Measurements from ENCODE around the gene RASGRP4. TPM values are rescaled to one million over a fixed set of nuclear protein-coding genes. Genes with fewer than 3 reads are reported as not detected.

RASGRP4 gene
- polyA plus RNA-seq, 4 donors, result 0.22 to 1.0 (median 0.84) TPM

- Histone ChIP-seq H3K27me3 (ENCODE audit: control insufficient read depth in 3 of 3, insufficient read depth in 3 of 3, low read length in 3 of 3) (peaks cover 0 to 44% (median 0%) of the 10 kb centered on the region in 3 donors), H3K9me3 (ENCODE audit: control insufficient read depth in 2 of 2, insufficient read depth in 1 of 2, low read depth in 1 of 2, low read length in 1 of 2) (peaks cover 0 to 10% of the 10 kb centered on the region in 2 donors), H3K36me3 (ENCODE audit: control insufficient read depth in 3 of 3, insufficient read depth in 2 of 3, low read depth in 1 of 3, low read length in 3 of 3) (no peaks in the 10 kb centered on the region), H3K4me3 (ENCODE audit: low read depth in 1 of 3, low read length in 3 of 3) (peak overlapping the region; percentile 38 to 50 (median 47)), H3K4me1 (ENCODE audit: control insufficient read depth in 3 of 3, insufficient read depth in 2 of 3, low read depth in 1 of 3, low read length in 2 of 3) (peaks cover 0 to 15% (median 0%) of the 10 kb centered on the region in 3 donors), H3K27ac (ENCODE audit: low read depth in 1 of 3, low read length in 2 of 3) (peak overlapping the region in 2 of 3 donors; percentile 2 to 59)
- 1 to 2% (median 2%) methylated on average over 62 to 68 of the region's 68 CpGs for WGBS, 3 donors
- DNase-seq (peak; percentile 63 to 66), FAIRE-seq (no peak)
These were observed 63.7 kb downstream of the RASGRP4 start for GRCh38 chr19:38362076-38362945.

- Histone ChIP-seq H3K4me3 (ENCODE audit: low read depth in 1 of 3, low read length in 3 of 3) (peak overlapping the region in 2 of 3 donors; percentile 47 to 50), H3K4me1 (ENCODE audit: control insufficient read depth in 3 of 3, insufficient read depth in 2 of 3, low read depth in 1 of 3, low read length in 2 of 3) (peaks cover 0 to 15% (median 0%) of the 10 kb centered on the region in 3 donors), H3K36me3 (ENCODE audit: control insufficient read depth in 3 of 3, insufficient read depth in 2 of 3, low read depth in 1 of 3, low read length in 3 of 3) (no peaks in the 10 kb centered on the region), H3K27ac (ENCODE audit: low read depth in 1 of 3, low read length in 2 of 3) (no peak overlapping the region), H3K9me3 (ENCODE audit: control insufficient read depth in 2 of 2, insufficient read depth in 1 of 2, low read depth in 1 of 2, low read length in 1 of 2) (peaks cover 0 to 10% of the 10 kb centered on the region in 2 donors), H3K27me3 (ENCODE audit: control insufficient read depth in 3 of 3, insufficient read depth in 3 of 3, low read length in 3 of 3) (peaks cover 0 to 48% (median 0%) of the 10 kb centered on the region in 3 donors)
- DNase-seq (peak; percentile 62 to 84), FAIRE-seq (no peak)
- 0 to 1% (median 1%) methylated on average over 21 to 37 of the region's 37 CpGs for WGBS, 3 donors
These were observed 64.4 kb downstream of the RASGRP4 start for GRCh38 chr19:38361633-38362075.

GRCh38 chr19:38360839-38361631 is 65.0 kb downstream of the RASGRP4 start:
- peaks cover 0 to 54% (median 0%) of the 10 kb centered on the region in 3 donors for H3K27me3 ChIP-seq (ENCODE audit: control insufficient read depth in 3 of 3, insufficient read depth in 3 of 3, low read length in 3 of 3)
- WGBS, 3 donors, result 16 to 24% (median 21%) methylated on average over 23 of the region's 23 CpGs
- no peaks in the 10 kb centered on the region for H3K36me3 ChIP-seq (ENCODE audit: control insufficient read depth in 3 of 3, insufficient read depth in 2 of 3, low read depth in 1 of 3, low read length in 3 of 3)
- DNase-seq (no peak), FAIRE-seq (no peak)
- H3K4me3 ChIP-seq (ENCODE audit: low read depth in 1 of 3, low read length in 3 of 3), result peak overlapping the region in 2 of 3 donors; percentile 47 to 50
- no peak overlapping the region for H3K27ac ChIP-seq (ENCODE audit: low read depth in 1 of 3, low read length in 2 of 3)
- H3K9me3 ChIP-seq (ENCODE audit: control insufficient read depth in 2 of 2, insufficient read depth in 1 of 2, low read depth in 1 of 2, low read length in 1 of 2), result peaks cover 0 to 10% of the 10 kb centered on the region in 2 donors
- H3K4me1 ChIP-seq (ENCODE audit: control insufficient read depth in 3 of 3, insufficient read depth in 2 of 3, low read depth in 1 of 3, low read length in 2 of 3), result peaks cover 0 to 15% (median 0%) of the 10 kb centered on the region in 3 donors

- H3K36me3 ChIP-seq (ENCODE audit: control insufficient read depth in 3 of 3, insufficient read depth in 2 of 3, low read depth in 1 of 3, low read length in 3 of 3), result no peaks in the 10 kb centered on the region
- no peak for DNase-seq
- no peak overlapping the region for H3K4me3 ChIP-seq (ENCODE audit: low read depth in 1 of 3, low read length in 3 of 3)
- FAIRE-seq, result no peak
- H3K4me1 ChIP-seq (ENCODE audit: control insufficient read depth in 3 of 3, insufficient read depth in 2 of 3, low read depth in 1 of 3, low read length in 2 of 3), result peaks cover 0 to 15% (median 0%) of the 10 kb centered on the region in 3 donors
- H3K27ac ChIP-seq (ENCODE audit: low read depth in 1 of 3, low read length in 2 of 3), result no peak overlapping the region
- WGBS, 3 donors, result 64 to 81% (median 81%) methylated on average over 9 of the region's 9 CpGs
- H3K9me3 ChIP-seq (ENCODE audit: control insufficient read depth in 2 of 2, insufficient read depth in 1 of 2, low read depth in 1 of 2, low read length in 1 of 2), result peaks cover 0 to 10% of the 10 kb centered on the region in 2 donors
- H3K27me3 ChIP-seq (ENCODE audit: control insufficient read depth in 3 of 3, insufficient read depth in 3 of 3, low read length in 3 of 3), result peaks cover 0 to 55% (median 0%) of the 10 kb centered on the region in 3 donors
These were observed 65.7 kb downstream of the RASGRP4 start for GRCh38 chr19:38360351-38360750.

- Histone ChIP-seq H3K27me3 (ENCODE audit: control insufficient read depth in 3 of 3, insufficient read depth in 3 of 3, low read length in 3 of 3) (peaks cover 0 to 55% (median 0%) of the 10 kb centered on the region in 3 donors), H3K36me3 (ENCODE audit: control insufficient read depth in 3 of 3, insufficient read depth in 2 of 3, low read depth in 1 of 3, low read length in 3 of 3) (no peaks in the 10 kb centered on the region), H3K4me1 (ENCODE audit: control insufficient read depth in 3 of 3, insufficient read depth in 2 of 3, low read depth in 1 of 3, low read length in 2 of 3) (peaks cover 0 to 15% (median 0%) of the 10 kb centered on the region in 3 donors), H3K9me3 (ENCODE audit: control insufficient read depth in 2 of 2, insufficient read depth in 1 of 2, low read depth in 1 of 2, low read length in 1 of 2) (peaks cover 0 to under 1% of the 10 kb centered on the region in 2 donors), H3K27ac (ENCODE audit: low read depth in 1 of 3, low read length in 2 of 3) (no peak overlapping the region), H3K4me3 (ENCODE audit: low read depth in 1 of 3, low read length in 3 of 3) (no peak overlapping the region)
- DNase-seq (no peak), FAIRE-seq (no peak)
- 42 to 51% (median 49%) methylated on average over 17 to 18 of the region's 18 CpGs for WGBS, 3 donors
These were observed 66.6 kb downstream of the RASGRP4 start for GRCh38 chr19:38359242-38360021.

Other genes starting within 250 kb of the RASGRP4 start
- under 1 TPM in 2 of 4 donors, not detected in 2; 0.39 to 0.64 TPM for gene DPF1, start 202.0 kb downstream of the RASGRP4 start, polyA plus RNA-seq
- 10 to 100 TPM in 3 of 4 donors, 1 to 10 TPM in 1; 8.7 to 31.8 (median 22.6) TPM for gene PPP1R14A, start 169.8 kb downstream of the RASGRP4 start, polyA plus RNA-seq
- gene SPINT2, start 161.6 kb downstream of the RASGRP4 start, polyA plus RNA-seq, result 100 to 1,000 TPM; 263 to 450 (median 424) TPM
- 1,000 to 10,000 TPM in 2 of 4 donors, 100 to 1,000 TPM in 2; 410 to 2,753 (median 1,138) TPM for gene C19orf33, start 122.0 kb downstream of the RASGRP4 start, polyA plus RNA-seq
- 10 to 100 TPM; 13.0 to 73.1 (median 16.6) TPM for gene YIF1B, start 110.3 kb downstream of the RASGRP4 start, polyA plus RNA-seq
- 1 to 10 TPM; 2.7 to 7.5 (median 4.0) TPM for gene KCNK6, start 106.4 kb downstream of the RASGRP4 start, polyA plus RNA-seq
- 10 to 100 TPM in 1 of 4 donors, 1 to 10 TPM in 3; 1.9 to 10.6 (median 2.7) TPM for gene CATSPERG, start 90.4 kb downstream of the RASGRP4 start, polyA plus RNA-seq
- 100 to 1,000 TPM; 133 to 182 (median 148) TPM for gene PSMD8, start 51.6 kb downstream of the RASGRP4 start, polyA plus RNA-seq
- 10 to 100 TPM in 2 of 4 donors, 1 to 10 TPM in 2; 1.7 to 16.1 (median 8.2) TPM for gene GGN, start 38.2 kb downstream of the RASGRP4 start, polyA plus RNA-seq
- 1 to 10 TPM in 3 of 4 donors, under 1 TPM in 1; 0.85 to 2.7 (median 1.8) TPM for gene SPRED3, start 37.5 kb downstream of the RASGRP4 start, polyA plus RNA-seq
- gene FAM98C, start 23.1 kb downstream of the RASGRP4 start, polyA plus RNA-seq, result 10 to 100 TPM; 23.6 to 47.2 (median 38.6) TPM
- 1 to 10 TPM in 1 of 4 donors, under 1 TPM in 1, not detected in 2; 0.81 to 2.3 TPM for gene RYR1, start 7.5 kb upstream of the RASGRP4 start, polyA plus RNA-seq
- gene MAP4K1, start 191.7 kb upstream of the RASGRP4 start, polyA plus RNA-seq, result 10 to 100 TPM in 1 of 4 donors, 1 to 10 TPM in 2, under 1 TPM in 1; 0.45 to 10.8 (median 3.4) TPM
- gene EIF3K, start 193.0 kb upstream of the RASGRP4 start, polyA plus RNA-seq, result 100 to 1,000 TPM; 257 to 710 (median 626) TPM
- gene ACTN4, start 221.4 kb upstream of the RASGRP4 start, polyA plus RNA-seq, result 100 to 1,000 TPM; 188 to 790 (median 308) TPM

Data from small intestine (tissue), 7 donors.